Breast epithelium (tissue), 4 donors: ENCODE results near the gene SYNE1. TPM values are rescaled to one million over a fixed set of nuclear protein-coding genes. Genes with fewer than 3 reads are reported as not detected.

Experiments used
- DNase-seq, 2 donors: peaks; one replicate each; pipeline ENCODE4 v3.0.0-alpha.2; 2019; ENCODE audit warnings: low spot score in 2 of 2
- H3K27ac ChIP-seq, 2 donors: fragments of 200-600 bp; sonication (generic) in 1 of 2; one replicate each; pipeline ENCODE4 v1.5.1; 2016 to 2019; ENCODE audit warnings: mild to moderate bottlenecking in 1 of 2
- H3K27me3 ChIP-seq, 2 donors: fragments of 200-600 bp; sonication (generic) in 1 of 2; one replicate each; pipeline versions ENCODE4 v1.5.1 to v1.6.0; 2017 to 2019; ENCODE audit warnings: control low read depth in 1 of 2, mild to moderate bottlenecking in 1 of 2
- H3K36me3 ChIP-seq: fragments of 200-600 bp; one replicate; pipeline ENCODE4 v1.5.1; 2019
- H3K4me1 ChIP-seq, 2 donors: fragments of 200-600 bp; sonication (generic); one replicate each; pipeline ENCODE4 v1.5.1; 2016 to 2019; ENCODE audit warnings: control low read depth in 1 of 2
- H3K4me3 ChIP-seq, 3 donors: fragments of 200-600 bp; sonication (generic); 1 replicate in 2 of 3; 2 replicates in 1 of 3; pipeline ENCODE4 v1.5.1; 2016 to 2019; ENCODE audit warnings: mild to moderate bottlenecking in 3 of 3, moderate library complexity in 2 of 3
- H3K9me3 ChIP-seq, 2 donors: fragments of 200-600 bp; sonication (generic) in 1 of 2; one replicate each; pipeline ENCODE4 v1.5.1; 2016 to 2019; ENCODE audit warnings: control low read depth in 1 of 2
- CTCF ChIP-seq, 3 donors: fragments of 450-650 bp; IDR thresholded peaks; one replicate each; pipeline ENCODE4 v1.5.1; 2016 to 2017; ENCODE audit warnings: antibody characterized with exemption in 3 of 3, mild to moderate bottlenecking in 3 of 3, moderate library complexity in 3 of 3
- POLR2A ChIP-seq: fragments of 450-650 bp; IDR thresholded peaks from one replicate; pipeline ENCODE4 v1.6.1; 2016; ENCODE audit warnings: antibody characterized with exemption, mild to moderate bottlenecking, moderate library complexity
- POLR2AphosphoS5 ChIP-seq, 3 donors: sonication (generic); formaldehyde crosslinking; IDR thresholded peaks; one replicate each; pipeline ENCODE4 v1.6.1; 2017; ENCODE audit warnings: antibody characterized with exemption in 3 of 3
- intact Hi-C: fragments of 100-400 bp; cut with DNase I; formaldehyde crosslinking; loops from one replicate; pipeline ENCODE4 v1.15.1; 2023; ENCODE audit warnings: low total_unique reads
- total RNA-seq, 3 donors: library from RNA; depleted of rRNA; stranded (reverse); fragments of >200 nt; gene quantifications; one replicate each; pipeline ENCODE4 v1.1.0, GENCODE V29; 2016

SYNE1 gene
- total RNA-seq, 3 donors from 2014 or later: 80.9 to 106 (median 95.7) TPM

- Histone ChIP-seq H3K27me3 (peaks cover 0 to 4% of the 10 kb centered on the region in 2 donors), H3K27ac (peak overlapping the region in 1 of 2 donors; percentile 77), H3K36me3 (no peaks in the 10 kb centered on the region), H3K9me3 (no peaks in the 10 kb centered on the region), H3K4me3 (peak overlapping the region; percentile 59 to 76 (median 62)), H3K4me1 (no peaks in the 10 kb centered on the region)
- intact Hi-C loops: no loop called here
- DNase-seq: no peak
- TF ChIP-seq POLR2A (no peak), POLR2AphosphoS5 (IDR thresholded peaks at IDR 0.05) (no peak), CTCF (IDR thresholded peaks at IDR 0.05) (no peak)
Measured at GRCh38 chr6:152636021-152636608, 1.0 kb downstream of the SYNE1 start.

- Histone ChIP-seq H3K27ac (no peak overlapping the region), H3K4me3 (no peak overlapping the region), H3K4me1 (no peaks in the 10 kb centered on the region), H3K9me3 (no peaks in the 10 kb centered on the region), H3K27me3 (peaks cover 0 to 4% of the 10 kb centered on the region in 2 donors), H3K36me3 (no peaks in the 10 kb centered on the region)
- TF ChIP-seq POLR2A (no peak), POLR2AphosphoS5 (IDR thresholded peaks at IDR 0.05) (no peak), CTCF (IDR thresholded peaks at IDR 0.05) (no peak)
- no peak for DNase-seq
- intact Hi-C loops: no loop called here
Measured at GRCh38 chr6:152634773-152635172, 2.4 kb downstream of the SYNE1 start.

- intact Hi-C loops: no loop called here
- H3K27me3 ChIP-seq: peaks cover 0 to 4% of the 10 kb centered on the region in 2 donors
- H3K4me1 ChIP-seq: no peaks in the 10 kb centered on the region
- no peaks in the 10 kb centered on the region for H3K36me3 ChIP-seq
- no peak overlapping the region for H3K4me3 ChIP-seq
- no peak overlapping the region for H3K27ac ChIP-seq
- no peak for TF ChIP-seq POLR2AphosphoS5 (IDR thresholded peaks at IDR 0.05)
- TF ChIP-seq CTCF (IDR thresholded peaks at IDR 0.05): no peak
- H3K9me3 ChIP-seq: no peaks in the 10 kb centered on the region
- no peak for DNase-seq
Measured at GRCh38 chr6:152632121-152632782, 4.9 kb downstream of the SYNE1 start.

GRCh38 chr6:152631376-152631775 is 5.8 kb downstream of the SYNE1 start:
- Histone ChIP-seq H3K27ac (no peak overlapping the region), H3K36me3 (no peaks in the 10 kb centered on the region)
- intact Hi-C loops: no loop called here

More at GRCh38 chr6:152631376-152631775, 5.8 kb downstream of the SYNE1 start:
- Histone ChIP-seq H3K4me3 (no peak overlapping the region), H3K9me3 (no peaks in the 10 kb centered on the region), H3K27me3 (peaks cover 0 to 4% of the 10 kb centered on the region in 2 donors), H3K4me1 (no peaks in the 10 kb centered on the region)
- DNase-seq: no peak
- TF ChIP-seq POLR2A: no peak
- no peak for TF ChIP-seq POLR2AphosphoS5 (IDR thresholded peaks at IDR 0.05)
- no peak for TF ChIP-seq CTCF (IDR thresholded peaks at IDR 0.05)
